HTR-8/SVneo (cell line): ENCODE data around the gene GRIA4.

Source experiments
- DNase-seq: peaks from one replicate; pipeline ENCODE4 v3.0.0; 2011; ENCODE audit warnings: low spot score, mixed read lengths; ENCODE audit not compliant: insufficient read length
- FAIRE-seq: peaks from 2 replicates; lab custom pipeline; 2011; peaks lifted over from hg19 to GRCh38; lab: Jason Lieb, UNC

Gene GRIA4

DNA sequence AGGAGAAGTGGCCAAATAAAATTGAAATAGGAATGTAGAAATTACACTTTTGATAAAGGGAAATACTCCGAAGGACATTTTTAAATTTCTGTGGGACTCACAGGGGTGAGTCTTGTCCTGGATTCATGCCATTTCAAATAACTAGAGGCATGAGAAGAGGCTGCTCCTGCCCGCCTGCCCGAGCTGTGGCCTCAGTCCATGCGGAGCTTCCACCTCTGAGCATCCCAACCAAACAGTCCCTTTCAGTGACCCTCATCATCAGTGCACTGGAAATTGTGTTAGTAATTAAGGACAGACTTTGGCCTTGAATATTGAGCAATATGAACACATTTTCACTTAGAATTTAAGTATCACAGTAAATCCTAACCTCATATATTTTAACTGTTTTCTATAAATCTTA lies 25.6 kb downstream of the GRIA4 start:
- DNase-seq (no peak), FAIRE-seq (no peak)

DNA sequence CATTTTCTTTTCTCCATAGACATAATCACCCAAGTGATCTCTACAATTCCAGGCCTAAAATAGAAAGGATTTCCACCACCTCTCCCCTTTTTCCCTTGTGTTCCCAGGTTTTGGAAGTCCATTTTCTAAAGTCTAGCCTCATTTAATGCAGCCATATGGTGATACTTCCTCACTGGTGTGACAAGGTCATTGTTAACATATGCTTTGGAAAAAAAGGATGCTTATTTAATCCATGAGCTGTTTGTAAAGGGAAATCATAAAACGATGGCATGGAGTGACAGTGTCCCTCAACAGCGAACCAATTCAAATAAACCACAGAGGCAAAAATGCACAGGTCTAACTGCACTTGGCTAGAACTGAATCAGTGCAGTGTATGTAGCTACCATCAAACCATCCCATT lies 26.6 kb downstream of the GRIA4 start:
- no peak for FAIRE-seq
- no peak for DNase-seq

- no peak for FAIRE-seq
- no peak for DNase-seq
These were observed 29.7 kb downstream of the GRIA4 start for GRCh38 chr11:105639527-105639926.

- DNase-seq (no peak), FAIRE-seq (no peak)
These were observed 31.6 kb downstream of the GRIA4 start for GRCh38 chr11:105641433-105641832.

- FAIRE-seq (no peak), DNase-seq (no peak)
These were observed 33.0 kb downstream of the GRIA4 start for GRCh38 chr11:105642870-105643269.

DNA sequence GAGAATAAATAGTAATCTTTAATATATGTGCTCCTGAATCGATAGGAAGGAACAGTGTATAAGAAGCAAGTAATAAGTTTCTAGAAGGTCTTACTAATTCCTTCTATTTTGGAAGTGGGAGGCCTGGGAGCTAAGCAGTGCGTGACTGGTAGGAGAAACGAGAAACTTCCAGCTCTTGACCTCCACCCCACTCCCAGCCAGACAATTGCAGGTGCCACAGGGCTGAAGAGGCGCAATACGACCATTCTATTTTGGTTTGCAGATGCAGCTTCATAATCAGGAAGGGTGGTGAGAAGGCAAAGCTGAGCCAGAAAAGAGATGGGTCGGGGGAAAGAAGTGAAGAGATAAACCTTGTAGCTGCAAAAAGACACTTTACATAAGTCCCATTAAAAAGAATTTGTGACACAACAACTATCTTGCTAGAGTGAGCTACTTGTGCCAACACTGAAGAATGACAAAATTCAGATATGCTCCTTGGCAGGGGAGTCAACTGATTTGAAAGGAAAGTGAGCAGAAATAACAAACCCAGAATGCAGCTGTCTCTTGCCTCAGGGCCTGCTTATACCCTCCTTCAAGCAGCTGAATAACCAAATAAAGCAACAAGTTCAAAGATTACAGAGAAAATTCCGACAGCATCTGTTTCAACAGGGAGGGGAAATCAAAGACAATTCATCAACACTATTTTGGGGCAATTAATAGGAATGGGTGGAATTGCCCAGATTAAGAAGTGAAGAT lies 35.1 kb downstream of the GRIA4 start:
- DNase-seq (no peak), FAIRE-seq (no peak)

DNA sequence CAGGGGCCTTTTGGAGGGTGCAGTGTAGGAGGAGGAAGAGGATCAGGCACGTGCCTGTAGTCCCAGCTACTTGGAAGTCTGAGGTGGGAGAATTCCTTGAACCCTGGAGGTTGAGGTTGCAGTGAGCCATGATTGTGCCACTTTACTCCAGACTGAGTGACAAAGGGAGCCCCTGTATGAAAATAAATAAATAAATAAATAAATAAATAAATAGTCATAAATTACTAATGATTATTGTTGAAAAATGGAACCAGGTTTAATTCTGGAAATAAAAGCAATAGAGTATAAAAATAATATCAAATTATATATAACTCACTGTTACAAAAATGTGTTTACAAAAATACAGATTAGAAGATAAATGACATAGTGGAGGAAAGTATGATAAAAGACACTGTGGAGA lies 37.9 kb downstream of the GRIA4 start:
- DNase-seq (no peak), FAIRE-seq (no peak)

GRCh38 chr11:105648762-105649161 lies 38.9 kb downstream of the GRIA4 start:
- no peak for FAIRE-seq
- DNase-seq = no peak

DNA sequence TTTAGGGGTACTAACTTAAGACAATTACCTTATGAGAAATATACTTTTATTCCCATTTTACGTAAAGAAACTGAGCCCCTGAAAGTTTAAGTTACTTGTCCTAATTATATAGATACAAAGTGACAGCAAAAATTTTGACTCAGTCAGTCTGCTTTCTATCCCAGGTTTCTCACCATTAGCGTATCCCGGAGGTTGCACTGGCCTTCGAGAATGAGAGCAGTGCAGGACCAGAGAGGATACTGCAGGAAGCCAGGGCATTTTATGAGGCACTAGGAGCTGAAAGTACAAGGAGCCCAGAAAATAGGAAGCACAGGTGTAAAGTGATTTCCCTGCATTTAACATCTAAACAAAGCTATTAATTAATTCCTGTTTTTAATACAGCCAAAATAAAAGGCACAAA lies 55.4 kb downstream of the GRIA4 start:
- DNase-seq = no peak
- no peak for FAIRE-seq

DNA sequence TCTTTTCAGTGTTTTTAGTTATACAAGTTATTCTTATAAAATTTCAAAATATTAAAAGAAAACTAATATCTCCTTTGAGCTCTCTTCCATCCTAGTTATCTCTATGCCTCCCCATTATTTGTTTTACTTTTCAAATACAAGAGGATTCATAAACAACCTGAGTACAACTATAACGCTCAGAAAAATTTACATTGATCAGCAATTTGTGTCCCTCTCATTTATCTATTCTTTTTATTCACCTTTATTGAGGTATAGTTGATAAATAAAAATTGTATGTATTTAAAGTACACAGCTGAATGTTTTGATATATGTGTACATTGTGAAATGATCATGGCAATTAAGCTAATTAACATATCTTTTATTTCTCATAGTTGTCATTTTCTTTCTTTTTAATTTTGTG lies 57.6 kb downstream of the GRIA4 start:
- no peak for FAIRE-seq

DNA sequence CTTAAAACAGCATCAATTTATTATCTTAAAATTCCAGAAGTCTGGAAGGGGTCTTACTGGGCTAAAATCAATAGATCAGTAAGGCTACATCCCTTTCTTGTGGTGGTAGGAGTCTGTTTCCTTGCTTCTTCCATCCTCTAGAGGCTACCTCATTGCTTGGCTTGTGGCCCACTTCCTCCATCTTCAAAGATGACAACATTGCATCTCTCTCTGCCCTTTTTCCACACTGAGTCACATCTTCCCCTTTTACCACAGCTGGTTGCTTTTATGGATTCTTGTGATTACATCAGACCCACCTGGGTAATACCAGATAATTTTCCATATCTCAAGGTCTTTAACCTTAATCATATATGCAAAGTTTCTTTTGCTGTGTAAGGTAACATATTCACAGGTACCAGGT lies 60.9 kb downstream of the GRIA4 start:
- DNase-seq = no peak
- FAIRE-seq = no peak

More for the DNA sequence above, 57.6 kb downstream of the GRIA4 start:
- DNase-seq = no peak

DNA sequence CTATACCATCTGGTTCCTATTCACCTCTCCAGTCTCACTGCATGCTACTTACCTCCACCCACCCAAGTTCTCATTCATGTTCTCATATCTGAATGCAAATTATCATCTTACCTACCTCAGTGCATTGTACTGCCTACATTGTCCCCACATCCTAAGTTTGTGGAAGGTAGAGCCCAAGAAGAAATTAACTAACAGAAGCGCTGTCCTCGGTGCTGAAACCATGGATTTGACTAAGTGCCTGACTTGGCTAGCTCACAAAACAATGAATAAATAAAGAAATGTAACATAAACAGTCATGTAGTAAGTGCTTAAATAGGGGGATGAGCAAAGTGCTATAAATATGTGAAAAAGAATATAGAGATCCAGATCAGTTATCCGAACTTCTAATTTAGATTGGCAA lies 63.2 kb downstream of the GRIA4 start:
- FAIRE-seq (no peak), DNase-seq (peak; percentile 10)

DNA sequence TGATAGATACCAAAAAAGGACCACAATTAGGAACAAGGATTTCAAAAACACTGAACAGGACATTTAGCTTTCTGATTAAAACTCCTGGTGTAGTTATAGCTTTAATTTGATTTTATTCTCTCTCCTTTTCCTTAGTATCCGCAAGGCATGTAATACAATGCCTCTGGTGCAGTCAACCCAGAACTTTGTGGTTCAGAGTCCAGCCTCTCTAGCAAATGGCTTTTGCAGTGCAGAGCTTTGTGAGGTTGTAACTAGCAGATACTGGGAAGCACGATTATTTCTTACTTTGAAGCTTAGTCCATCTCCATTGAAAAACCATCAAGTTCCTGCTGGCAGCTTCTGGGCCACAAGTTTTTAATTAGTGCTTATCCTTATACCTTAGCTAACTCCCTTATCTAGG lies 79.8 kb downstream of the GRIA4 start:
- FAIRE-seq (no peak), DNase-seq (no peak)

DNA sequence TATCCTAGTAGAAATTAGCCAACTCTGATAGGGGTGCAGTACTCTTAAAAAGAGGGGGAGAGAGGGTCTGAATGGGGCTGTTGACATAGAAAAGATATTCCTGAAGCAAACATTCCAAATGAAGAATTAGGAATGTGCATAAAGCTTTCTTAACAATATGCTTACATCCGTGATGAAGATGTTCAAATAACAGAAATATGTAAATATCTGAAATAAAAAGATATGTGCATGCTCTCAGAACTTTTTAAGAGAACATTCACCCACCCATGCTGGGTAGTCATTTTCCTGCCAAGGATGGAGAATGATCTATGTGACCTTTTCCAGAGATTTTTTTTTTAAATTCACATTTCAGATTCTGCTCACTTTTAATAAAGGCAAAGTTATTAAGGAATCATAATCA lies 80.6 kb downstream of the GRIA4 start:
- DNase-seq (no peak), FAIRE-seq (no peak)

DNA sequence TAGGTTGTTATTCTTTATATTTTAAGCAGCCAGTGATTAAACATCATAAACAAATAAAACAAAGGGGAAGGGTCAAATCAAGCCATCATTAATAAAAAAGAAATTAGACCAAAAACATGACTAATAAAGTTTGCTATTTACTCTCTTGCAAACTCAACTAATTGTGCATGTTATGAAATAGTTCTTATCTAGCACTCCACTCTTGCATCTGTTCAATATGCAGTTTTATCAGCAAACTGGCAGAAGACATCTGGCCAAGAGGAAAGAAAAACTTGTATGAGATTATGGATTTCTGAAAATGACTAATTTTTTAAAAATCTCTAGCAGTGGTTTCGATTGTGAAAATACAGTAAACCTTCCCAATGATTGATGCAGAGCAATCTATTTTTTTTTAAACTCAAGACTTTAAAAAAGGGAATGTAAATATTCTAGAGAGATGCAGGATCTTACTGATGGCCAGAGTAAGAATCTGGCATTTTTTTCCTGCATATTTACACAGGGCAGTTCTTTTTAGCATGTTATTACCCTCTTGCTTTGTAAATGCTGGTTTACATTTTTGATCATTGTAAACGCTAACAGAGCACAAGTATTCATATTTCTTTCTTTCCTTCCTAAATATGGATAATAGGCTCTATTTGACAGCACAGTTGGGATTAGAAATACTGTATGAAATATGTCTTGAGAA lies 83.3 kb downstream of the GRIA4 start:
- DNase-seq = no peak
- FAIRE-seq = no peak

GRCh38 chr11:105696000-105696399 lies 86.1 kb downstream of the GRIA4 start:
- FAIRE-seq (no peak), DNase-seq (no peak)

DNA sequence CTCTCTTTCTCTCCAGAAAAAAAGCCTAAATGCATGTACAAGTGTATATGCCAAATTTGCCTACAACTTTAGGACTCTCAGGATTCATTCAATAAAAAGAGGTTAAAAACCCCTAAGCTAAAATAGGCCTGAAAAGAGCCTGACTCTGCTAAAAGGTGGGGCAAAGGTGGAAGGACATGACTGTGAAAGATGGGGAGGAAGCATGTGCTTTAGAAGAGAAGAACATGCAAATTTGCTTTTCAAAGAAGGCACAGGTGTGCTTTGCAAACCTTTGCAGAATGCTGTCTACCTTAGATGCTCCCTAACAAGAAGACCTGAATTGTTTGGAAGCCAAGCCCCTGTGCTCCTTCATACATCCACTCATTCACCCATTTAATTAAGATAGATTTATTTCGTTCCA lies 87.4 kb downstream of the GRIA4 start:
- DNase-seq (no peak), FAIRE-seq (no peak)

DNA sequence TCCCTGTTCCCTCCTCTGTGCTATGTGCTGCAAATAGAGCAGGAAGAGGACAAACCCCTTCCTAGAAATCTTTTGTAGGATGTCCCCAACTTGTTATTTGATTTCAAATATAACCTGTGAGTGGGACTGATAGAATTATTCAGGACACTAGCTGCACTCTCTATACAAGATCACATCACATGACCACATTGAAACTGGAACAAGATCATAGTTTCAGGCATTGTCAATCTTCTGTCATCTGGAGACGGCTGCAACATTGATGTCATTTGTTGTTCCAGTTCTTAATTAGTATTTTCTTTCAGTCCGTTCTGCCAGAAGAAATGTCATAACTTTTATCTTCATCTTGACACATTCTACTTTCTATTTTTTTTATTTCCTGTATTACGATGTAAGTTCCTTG lies 89.3 kb downstream of the GRIA4 start:
- no peak for FAIRE-seq
- no peak for DNase-seq

- FAIRE-seq (peak; percentile 49), DNase-seq (no peak)
These were observed 90.4 kb downstream of the GRIA4 start for GRCh38 chr11:105700271-105700670.

DNA sequence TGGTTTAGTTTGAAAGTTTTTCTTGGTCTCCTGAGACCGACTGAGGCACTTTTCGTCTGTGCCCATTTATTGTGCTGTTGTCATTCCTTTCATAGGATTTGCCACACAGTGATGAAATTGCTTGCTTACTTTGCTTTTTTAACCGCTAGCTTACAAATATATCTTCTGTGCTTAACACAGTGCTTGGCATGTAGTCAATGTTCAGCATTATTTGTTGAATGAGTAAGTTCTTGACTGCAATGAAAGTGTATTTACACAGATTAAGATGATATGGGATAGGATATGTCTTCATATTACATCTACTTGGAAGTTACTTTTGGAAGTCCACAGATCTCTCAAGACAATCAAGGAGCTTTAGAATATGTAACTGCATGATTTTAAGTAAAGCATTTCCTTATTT lies 91.2 kb downstream of the GRIA4 start:
- DNase-seq (no peak), FAIRE-seq (no peak)

GRCh38 chr11:105705786-105706530 lies 96.1 kb downstream of the GRIA4 start:
- DNase-seq (no peak), FAIRE-seq (no peak)
